Peyer's patch (tissue), 4 donors: ENCODE data around the gene TIAM1.

ENCODE experiments used
- POLR2A ChIP-seq, 2 donors: fragments of 450-650 bp; IDR thresholded peaks; one replicate each; pipeline ENCODE4 v1.5.1; 2017; ENCODE audit warnings: antibody characterized with exemption in 2 of 2, mild to moderate bottlenecking in 2 of 2, moderate library complexity in 2 of 2
- TF ChIP-seq, protein P1 (sequence below), 6 experiments: fragments of 450-650 bp in 4 of 6; fragments of 200-600 bp in 2 of 6; sonication (generic) in 1 of 6; IDR thresholded peaks; one replicate each; pipeline ENCODE4 v1.5.1; 2017 to 2019; ENCODE audit warnings: antibody characterized with exemption in 6 of 6, mild to moderate bottlenecking in 3 of 6, moderate library complexity in 1 of 6

DNA sequence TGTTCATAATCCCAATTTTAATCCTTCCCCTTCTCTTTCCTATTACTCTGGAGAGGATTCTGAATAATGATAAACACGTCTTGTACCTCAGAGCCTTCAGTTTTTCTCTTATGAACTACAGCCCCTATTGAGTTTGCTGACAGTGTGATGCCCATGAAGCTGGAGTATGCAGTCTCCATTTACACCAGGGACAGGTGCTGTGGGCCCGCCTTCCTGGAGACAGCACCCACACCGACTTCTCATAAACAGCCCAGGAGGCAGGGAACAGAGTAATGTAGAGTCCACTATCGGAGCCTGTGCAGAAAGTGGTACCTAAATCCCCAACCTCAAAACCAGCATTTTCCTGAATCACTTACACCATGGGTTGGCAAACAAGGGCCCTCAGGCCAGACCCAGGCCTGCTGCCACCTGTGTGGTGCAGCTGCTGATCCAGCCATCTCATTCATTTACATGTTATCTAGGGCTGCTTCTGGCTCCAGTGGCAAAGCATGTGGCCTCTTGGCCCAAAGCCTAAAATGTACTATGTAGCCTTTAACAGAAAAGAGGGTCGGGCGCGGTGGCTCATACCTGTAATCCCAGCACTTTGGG is 210.7 kb downstream of the TIAM1 start:
- TF ChIP-seq, protein P1, sequence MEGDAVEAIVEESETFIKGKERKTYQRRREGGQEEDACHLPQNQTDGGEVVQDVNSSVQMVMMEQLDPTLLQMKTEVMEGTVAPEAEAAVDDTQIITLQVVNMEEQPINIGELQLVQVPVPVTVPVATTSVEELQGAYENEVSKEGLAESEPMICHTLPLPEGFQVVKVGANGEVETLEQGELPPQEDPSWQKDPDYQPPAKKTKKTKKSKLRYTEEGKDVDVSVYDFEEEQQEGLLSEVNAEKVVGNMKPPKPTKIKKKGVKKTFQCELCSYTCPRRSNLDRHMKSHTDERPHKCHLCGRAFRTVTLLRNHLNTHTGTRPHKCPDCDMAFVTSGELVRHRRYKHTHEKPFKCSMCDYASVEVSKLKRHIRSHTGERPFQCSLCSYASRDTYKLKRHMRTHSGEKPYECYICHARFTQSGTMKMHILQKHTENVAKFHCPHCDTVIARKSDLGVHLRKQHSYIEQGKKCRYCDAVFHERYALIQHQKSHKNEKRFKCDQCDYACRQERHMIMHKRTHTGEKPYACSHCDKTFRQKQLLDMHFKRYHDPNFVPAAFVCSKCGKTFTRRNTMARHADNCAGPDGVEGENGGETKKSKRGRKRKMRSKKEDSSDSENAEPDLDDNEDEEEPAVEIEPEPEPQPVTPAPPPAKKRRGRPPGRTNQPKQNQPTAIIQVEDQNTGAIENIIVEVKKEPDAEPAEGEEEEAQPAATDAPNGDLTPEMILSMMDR (IDR thresholded peaks at IDR 0.05) = no peak
- TF ChIP-seq POLR2A (IDR thresholded peaks at IDR 0.05) = no peak
